Measurements from ENCODE around the gene SH3BGR. TPM values are rescaled to one million over a fixed set of nuclear protein-coding genes. Genes with fewer than 3 reads are reported as not detected.

Gene SH3BGR
- total RNA-seq, 1 experiment from 2014 or later = 3.2 TPM

- Mint-ChIP-seq H3K27me3 (ENCODE audit: unreplicated experiment) (no peaks in the 10 kb centered on the region), H3K27ac (ENCODE audit: unreplicated experiment) (no peak overlapping the region)
These were observed 21.0 kb downstream of the SH3BGR start for GRCh38 chr21:39472786-39473185.

GRCh38 chr21:39474611-39475010 is 22.8 kb downstream of the SH3BGR start:
- Mint-ChIP-seq H3K36me3 (ENCODE audit: insufficient read depth, unreplicated experiment) (no peaks in the 10 kb centered on the region), H3K4me1 (ENCODE audit: low read depth, unreplicated experiment) (no peaks in the 10 kb centered on the region), H3K4me3 (ENCODE audit: low read depth, unreplicated experiment) (no peak overlapping the region), H3K9me3 (ENCODE audit: low read depth, unreplicated experiment) (no peaks in the 10 kb centered on the region), H3K27ac (ENCODE audit: unreplicated experiment) (no peak overlapping the region), H3K27me3 (ENCODE audit: unreplicated experiment) (no peaks in the 10 kb centered on the region)
- BruUV-seq (replicated peaks) = no TSS peak
- CTCF ChIA-PET = no interaction called here
- TF ChIP-seq CTCF (IDR thresholded peaks at IDR 0.05; ENCODE audit: unreplicated experiment) = no peak
- no peak for DNase-seq
- intact Hi-C loops (cut with micrococcal nuclease; ENCODE audit: unreplicated experiment) = no loop called here

More at GRCh38 chr21:39472786-39473185, 21.0 kb downstream of the SH3BGR start:
- Mint-ChIP-seq H3K4me1 (ENCODE audit: low read depth, unreplicated experiment) (no peaks in the 10 kb centered on the region), H3K9me3 (ENCODE audit: low read depth, unreplicated experiment) (no peaks in the 10 kb centered on the region), H3K36me3 (ENCODE audit: insufficient read depth, unreplicated experiment) (no peaks in the 10 kb centered on the region), H3K4me3 (ENCODE audit: low read depth, unreplicated experiment) (no peak overlapping the region)
- no TSS peak for BruUV-seq (replicated peaks)
- DNase-seq = no peak
- CTCF ChIA-PET = interaction anchor here (1.0 kb wide), 1 partner anchor 11 kb away, joined by 3 read pairs; no protein-coding TSS in a partner anchor
- intact Hi-C loops (cut with micrococcal nuclease; ENCODE audit: unreplicated experiment) = no loop called here
- no peak for TF ChIP-seq CTCF (IDR thresholded peaks at IDR 0.05; ENCODE audit: unreplicated experiment)

- H3K27ac Mint-ChIP-seq (ENCODE audit: unreplicated experiment) = no peak overlapping the region
- CTCF ChIA-PET = no interaction called here
- no peak overlapping the region for H3K4me3 Mint-ChIP-seq (ENCODE audit: low read depth, unreplicated experiment)
- no peaks in the 10 kb centered on the region for H3K27me3 Mint-ChIP-seq (ENCODE audit: unreplicated experiment)
- DNase-seq = no peak
- no peak for TF ChIP-seq CTCF (IDR thresholded peaks at IDR 0.05; ENCODE audit: unreplicated experiment)
- no TSS peak for BruUV-seq (replicated peaks)
- H3K9me3 Mint-ChIP-seq (ENCODE audit: low read depth, unreplicated experiment) = no peaks in the 10 kb centered on the region
- intact Hi-C loops (cut with micrococcal nuclease; ENCODE audit: unreplicated experiment) = no loop called here
- no peaks in the 10 kb centered on the region for H3K4me1 Mint-ChIP-seq (ENCODE audit: low read depth, unreplicated experiment)
- no peaks in the 10 kb centered on the region for H3K36me3 Mint-ChIP-seq (ENCODE audit: insufficient read depth, unreplicated experiment)
These were observed 27.5 kb downstream of the SH3BGR start for GRCh38 chr21:39479164-39479813.

GRCh38 chr21:39479814-39480182 is 28.0 kb downstream of the SH3BGR start:
- Mint-ChIP-seq H3K9me3 (ENCODE audit: low read depth, unreplicated experiment) (no peaks in the 10 kb centered on the region), H3K27ac (ENCODE audit: unreplicated experiment) (no peak overlapping the region), H3K36me3 (ENCODE audit: insufficient read depth, unreplicated experiment) (no peaks in the 10 kb centered on the region), H3K4me1 (ENCODE audit: low read depth, unreplicated experiment) (no peaks in the 10 kb centered on the region), H3K4me3 (ENCODE audit: low read depth, unreplicated experiment) (no peak overlapping the region), H3K27me3 (ENCODE audit: unreplicated experiment) (no peaks in the 10 kb centered on the region)
- no peak for TF ChIP-seq CTCF (IDR thresholded peaks at IDR 0.05; ENCODE audit: unreplicated experiment)
- no peak for DNase-seq
- CTCF ChIA-PET = no interaction called here
- intact Hi-C loops (cut with micrococcal nuclease; ENCODE audit: unreplicated experiment) = no loop called here
- BruUV-seq (replicated peaks) = no TSS peak
